Calu3 (cell line): ENCODE data around the gene MEA1. TPM values are rescaled to one million over a fixed set of nuclear protein-coding genes. Genes with fewer than 3 reads are reported as not detected.
A peak's percentile ranks its signal among the peaks of the same experiment; 100 is the strongest.

Experiments used
- BruUV-seq: library from RNA; stranded (reverse); fragments of 400-500 nt; replicated peaks from 2 replicates; lab custom pipeline; 2021; lab: Mats Ljungman, UMichigan
- CTCF ChIA-PET: fragments of 300-600 bp; sonication (Branson Sonifier 250); formaldehyde crosslinking; loops from one replicate; lab custom pipeline; 2022; ENCODE audit warnings: antibody characterized with exemption; lab: Charles Lee
- DNase-seq: peaks from one replicate; pipeline ENCODE4 v3.0.0; 2022
- H3K27ac Mint-ChIP-seq: one replicate; pipeline ENCODE4 v1.8.0; 2022; ENCODE audit warnings: mixed read lengths; ENCODE audit not compliant: unreplicated experiment
- H3K27me3 Mint-ChIP-seq: one replicate; pipeline ENCODE4 v1.8.0; 2022; ENCODE audit warnings: mixed read lengths; ENCODE audit not compliant: unreplicated experiment
- H3K36me3 Mint-ChIP-seq: one replicate; pipeline ENCODE4 v1.8.0; 2022; ENCODE audit warnings: mild to moderate bottlenecking, moderate library complexity, mixed read lengths; ENCODE audit not compliant: insufficient read depth, unreplicated experiment
- H3K4me1 Mint-ChIP-seq: one replicate; pipeline ENCODE4 v1.8.0; 2022; ENCODE audit warnings: mild to moderate bottlenecking, low read depth, mixed read lengths; ENCODE audit not compliant: unreplicated experiment
- H3K4me3 Mint-ChIP-seq: one replicate; pipeline ENCODE4 v1.8.0; 2022; ENCODE audit warnings: mild to moderate bottlenecking, low read depth, moderate library complexity, mixed read lengths; ENCODE audit not compliant: unreplicated experiment
- H3K9me3 Mint-ChIP-seq: one replicate; pipeline ENCODE4 v1.8.0; 2022; ENCODE audit warnings: low read depth, mixed read lengths; ENCODE audit not compliant: unreplicated experiment
- CTCF ChIP-seq: fragments of 200-600 bp; IDR thresholded peaks from one replicate; pipeline ENCODE4 v1.8.0; 2022; ENCODE audit warnings: antibody characterized with exemption; ENCODE audit not compliant: unreplicated experiment
- intact Hi-C: fragments of 100-400 bp; cut with micrococcal nuclease; formaldehyde crosslinking; loops from one replicate; pipeline ENCODE4 v1.10.0; 2022; ENCODE audit not compliant: unreplicated experiment
- total RNA-seq: library from RNA; stranded (reverse); gene quantifications from 2 replicates; pipeline ENCODE4 v1.2.3, GENCODE V29; 2022

MEA1 gene
- total RNA-seq, 1 experiment from 2014 or later: 115 TPM

- no peak overlapping the region for H3K27ac Mint-ChIP-seq
- H3K36me3 Mint-ChIP-seq: peaks cover 48% of the 10 kb centered on the region
- no TSS peak for BruUV-seq
- DNase-seq: no peak
- no peaks in the 10 kb centered on the region for H3K27me3 Mint-ChIP-seq
- no peak for TF ChIP-seq CTCF
- H3K4me3 Mint-ChIP-seq: no peak overlapping the region
- no peaks in the 10 kb centered on the region for H3K9me3 Mint-ChIP-seq
- CTCF ChIA-PET: no interaction called here
- intact Hi-C loops: no loop called here
- no peaks in the 10 kb centered on the region for H3K4me1 Mint-ChIP-seq
Measured at GRCh38 chr6:43040542-43041257, 27.0 kb upstream of the MEA1 start.

GRCh38 chr6:43038727-43039126 is 25.0 kb upstream of the MEA1 start:
- no peak overlapping the region for H3K27ac Mint-ChIP-seq
- DNase-seq: no peak
- H3K4me3 Mint-ChIP-seq: no peak overlapping the region
- H3K4me1 Mint-ChIP-seq: no peaks in the 10 kb centered on the region
- BruUV-seq: no TSS peak
- no peaks in the 10 kb centered on the region for H3K27me3 Mint-ChIP-seq
- no peaks in the 10 kb centered on the region for H3K9me3 Mint-ChIP-seq
- CTCF ChIA-PET: interaction anchor here (1.8 kb wide), 1 partner anchor 105 kb away, joined by 4 read pairs; no protein-coding TSS in a partner anchor
- H3K36me3 Mint-ChIP-seq: peaks cover 57% of the 10 kb centered on the region
- TF ChIP-seq CTCF: no peak
- intact Hi-C loops: no loop called here

GRCh38 chr6:43037706-43038105 is 24.0 kb upstream of the MEA1 start:
- TSS peak; percentile 11 for BruUV-seq
- CTCF ChIA-PET: interaction anchor here (1.0 to 1.8 kb wide), 2 partner anchors 22 to 106 kb away, joined by 3 to 4 read pairs; partner anchors contain the start of genes KLC4 and MRPL2
- Mint-ChIP-seq H3K36me3 (peaks cover 67% of the 10 kb centered on the region), H3K4me1 (no peaks in the 10 kb centered on the region), H3K27ac (no peak overlapping the region), H3K27me3 (no peaks in the 10 kb centered on the region), H3K4me3 (no peak overlapping the region), H3K9me3 (no peaks in the 10 kb centered on the region)
- intact Hi-C loops: no loop called here
- DNase-seq: no peak
- TF ChIP-seq CTCF: no peak

- H3K27ac Mint-ChIP-seq: no peak overlapping the region
- no peaks in the 10 kb centered on the region for H3K27me3 Mint-ChIP-seq
- no TSS peak for BruUV-seq
- H3K4me1 Mint-ChIP-seq: no peaks in the 10 kb centered on the region
- intact Hi-C loops: no loop called here
- CTCF ChIA-PET: interaction anchor here (1.0 to 1.8 kb wide), 2 partner anchors 22 to 107 kb away, joined by 3 to 4 read pairs; partner anchors contain the start of genes KLC4 and MRPL2
- no peak for DNase-seq
- H3K9me3 Mint-ChIP-seq: no peaks in the 10 kb centered on the region
- no peak overlapping the region for H3K4me3 Mint-ChIP-seq
- no peak for TF ChIP-seq CTCF
- peaks cover 72% of the 10 kb centered on the region for H3K36me3 Mint-ChIP-seq
Measured at GRCh38 chr6:43037197-43037596, 23.5 kb upstream of the MEA1 start.
